NCI-H510A (cell line): ENCODE data around the gene LGALS7.
"Not testable (repeated sequence)": the region's sequence is repeated elsewhere in the genome, so short reads cannot be mapped to it uniquely, and the experiment has no call there.

Experiments
- DNase-seq: peaks from one replicate; lab custom pipeline; 2025; lab: John Stamatoyannopoulos, UW

The LGALS7 gene

GRCh38 chr19:38770949-38771275, 2.4 kb downstream of the LGALS7 start:
- DNase-seq, result not testable (repeated sequence)

- not testable (repeated sequence) for DNase-seq
Measured at GRCh38 chr19:38770228-38770948, 2.9 kb downstream of the LGALS7 start.

- no peak for DNase-seq
Measured at GRCh38 chr19:38769635-38770211, 3.6 kb downstream of the LGALS7 start.

GRCh38 chr19:38766276-38767047, 6.9 kb downstream of the LGALS7 start:
- DNase-seq, result no peak

DNA sequence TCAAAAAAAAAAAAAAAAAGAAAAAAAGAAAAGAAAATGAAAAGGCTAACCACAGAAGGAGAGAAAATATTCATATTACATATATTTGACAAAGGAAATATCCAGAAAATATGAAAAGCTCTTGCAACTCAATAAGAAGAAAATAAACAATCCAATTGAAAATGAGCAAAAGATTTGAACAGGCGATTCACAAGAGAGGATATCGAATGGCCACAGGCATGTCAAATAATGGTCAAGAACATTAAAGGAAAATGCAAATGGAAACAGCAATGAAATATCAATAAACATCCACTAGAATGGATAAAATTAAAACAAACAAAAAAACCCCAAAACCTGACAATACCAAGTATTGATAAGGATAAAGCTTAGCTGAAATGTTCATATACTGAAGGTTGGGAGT, 8.1 kb downstream of the LGALS7 start:
- DNase-seq, result no peak

GRCh38 chr19:38763795-38764220, 9.5 kb downstream of the LGALS7 start:
- no peak for DNase-seq

DNA sequence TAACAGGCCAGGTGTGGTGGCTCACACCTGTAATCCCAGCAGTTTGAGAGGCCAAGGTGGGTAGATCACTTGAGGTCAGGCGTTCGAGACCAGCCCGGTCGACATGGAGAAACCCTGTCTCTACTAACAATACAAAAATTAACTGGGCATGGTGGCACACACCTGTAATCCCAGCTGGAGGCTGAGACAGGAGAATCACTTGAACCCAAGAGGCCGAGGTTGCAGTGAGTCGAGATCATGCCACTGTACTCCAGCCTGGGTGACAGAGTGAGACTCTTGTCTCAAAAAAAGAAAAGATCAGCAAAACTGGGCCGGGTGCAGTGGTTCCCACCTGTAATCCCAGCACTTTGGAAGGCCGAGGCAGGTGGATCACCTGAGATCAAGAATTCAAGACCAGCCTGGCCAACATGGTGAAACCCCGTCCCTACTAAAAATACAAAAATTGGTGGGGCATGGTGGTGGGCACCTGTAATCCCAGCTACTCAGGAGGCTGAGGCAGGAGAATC, 11.4 kb downstream of the LGALS7 start:
- not testable (repeated sequence) for DNase-seq

DNA sequence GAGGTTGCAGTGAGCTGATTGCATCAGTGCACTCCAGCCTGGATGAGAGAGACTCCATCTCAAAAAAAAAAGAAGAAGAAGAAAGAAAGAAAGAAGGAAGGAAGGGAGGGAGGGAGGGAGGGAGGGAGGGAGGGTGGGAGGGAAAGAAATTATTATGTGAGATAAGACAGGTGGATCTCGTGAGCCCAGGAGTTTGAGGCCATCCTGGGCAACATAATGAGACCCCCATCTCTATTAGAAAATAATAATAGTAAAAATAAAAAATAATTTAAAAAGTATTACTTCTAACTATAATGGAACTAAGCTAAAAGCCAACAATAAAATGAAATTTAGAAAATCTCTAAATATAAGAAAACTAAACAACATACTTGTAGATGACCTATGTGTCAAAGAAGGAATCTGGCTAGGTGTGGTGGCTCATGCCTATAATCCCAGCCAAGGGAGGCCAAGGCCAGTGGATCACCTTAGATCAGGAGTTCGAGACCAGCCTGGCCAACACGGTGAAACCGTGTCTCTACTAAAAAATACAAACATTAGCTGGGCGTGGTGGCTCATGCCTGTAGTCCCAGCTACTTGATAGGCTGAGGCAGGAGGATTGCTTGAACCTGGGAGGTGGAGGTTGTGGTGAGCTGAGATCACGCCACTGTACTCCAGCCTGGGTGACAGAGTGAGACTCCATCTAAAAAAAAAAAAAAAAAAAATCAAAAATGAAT, 12.4 kb downstream of the LGALS7 start:
- not testable (repeated sequence) for DNase-seq

- DNase-seq, result no peak
Measured at GRCh38 chr19:38759590-38760003, 13.7 kb downstream of the LGALS7 start.

GRCh38 chr19:38754196-38754595, 19.1 kb downstream of the LGALS7 start:
- not testable (repeated sequence) for DNase-seq

DNA sequence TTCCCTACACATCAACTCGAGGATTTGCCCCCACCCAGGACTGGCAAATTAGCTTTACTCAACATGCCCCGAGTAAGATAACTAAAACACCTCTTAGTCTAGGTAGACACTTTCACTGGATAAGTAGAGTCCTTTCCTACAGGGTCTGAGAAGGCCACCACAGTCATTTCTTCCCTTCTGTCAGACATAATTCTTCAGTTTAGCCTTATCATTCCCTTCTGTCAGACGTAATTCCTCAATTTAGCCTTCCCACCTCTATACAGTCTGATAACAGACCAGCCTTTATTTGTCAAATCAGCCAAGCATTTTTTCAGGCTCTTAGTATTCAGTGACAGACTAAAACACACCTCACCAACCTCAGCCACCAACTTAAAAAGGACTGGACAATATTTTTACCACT, 19.5 kb downstream of the LGALS7 start:
- not testable (repeated sequence) for DNase-seq

- DNase-seq, result no peak
Measured at GRCh38 chr19:38745316-38745715, 28.0 kb downstream of the LGALS7 start.

GRCh38 chr19:38744874-38745273, 28.4 kb downstream of the LGALS7 start:
- no peak for DNase-seq

DNA sequence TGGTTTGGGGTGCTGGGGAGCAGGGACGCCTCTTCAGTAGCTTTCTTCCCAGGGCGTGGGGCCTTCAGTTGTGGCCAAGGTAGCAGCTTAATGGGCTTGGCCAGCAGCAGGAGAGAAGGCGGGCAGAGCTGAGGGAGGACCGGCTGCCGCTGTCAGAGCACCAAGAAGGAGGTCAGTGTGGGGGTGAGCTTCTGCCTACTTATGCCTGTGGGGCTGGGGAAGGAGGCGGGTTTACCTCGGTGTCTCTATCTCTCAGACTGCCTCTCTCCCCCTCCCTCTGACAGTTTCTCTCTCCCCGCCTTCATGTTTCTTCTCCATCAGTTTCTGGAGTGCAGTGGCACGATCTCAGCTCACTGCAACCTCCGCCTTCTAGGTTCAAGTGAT, 29.0 kb downstream of the LGALS7 start, which contains the start of gene CAPN12:
Gene CAPN12 (minus strand): TSS at position 177 of the 384 bp plus-strand sequence. CDS start 309 bp downstream, outside the sequence.
- no peak for DNase-seq

- DNase-seq, result no peak
Measured at GRCh38 chr19:38743394-38744297, 29.7 kb downstream of the LGALS7 start.

GRCh38 chr19:38742906-38743305, 30.4 kb downstream of the LGALS7 start:
- no peak for DNase-seq

DNA sequence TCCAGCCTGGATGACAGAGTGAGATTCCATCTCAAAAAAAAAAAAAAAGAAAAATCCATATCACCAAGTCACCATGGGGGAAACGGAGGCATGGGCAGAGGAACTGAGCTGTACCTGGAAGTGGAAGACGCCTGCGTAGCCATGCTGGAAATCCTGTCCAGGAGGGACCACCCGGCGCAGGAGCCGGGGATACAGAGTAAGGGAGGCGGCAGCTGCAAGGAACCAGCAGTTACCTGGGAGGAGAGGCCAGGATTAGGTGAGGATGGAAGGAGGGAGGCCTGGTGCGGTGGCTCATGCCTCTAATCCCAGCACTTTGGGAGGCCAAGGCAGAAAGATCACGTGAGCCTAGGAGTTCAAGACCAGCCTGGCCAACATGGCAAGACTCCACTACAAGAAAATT, 31.0 kb downstream of the LGALS7 start:
- DNase-seq, result no peak

GRCh38 chr19:38741670-38742069, 31.6 kb downstream of the LGALS7 start:
- DNase-seq, result no peak

- no peak for DNase-seq
Measured at GRCh38 chr19:38740932-38741331, 32.4 kb downstream of the LGALS7 start.

- DNase-seq, result no peak
Measured at GRCh38 chr19:38740257-38740592, 33.1 kb downstream of the LGALS7 start.
